GM21447 (cell line): Measurements from ENCODE around the gene RMND1.
"Not testable (repeated sequence)": the region's sequence is repeated elsewhere in the genome, so short reads cannot be mapped to it uniquely, and the experiment has no call there.

ENCODE experiments used
- ATAC-seq: cut with Tn5 transposase; IDR thresholded peaks from one replicate; pipeline ENCODE4 v1.9.1; 2021; ENCODE audit not compliant: unreplicated experiment

RMND1 gene

DNA sequence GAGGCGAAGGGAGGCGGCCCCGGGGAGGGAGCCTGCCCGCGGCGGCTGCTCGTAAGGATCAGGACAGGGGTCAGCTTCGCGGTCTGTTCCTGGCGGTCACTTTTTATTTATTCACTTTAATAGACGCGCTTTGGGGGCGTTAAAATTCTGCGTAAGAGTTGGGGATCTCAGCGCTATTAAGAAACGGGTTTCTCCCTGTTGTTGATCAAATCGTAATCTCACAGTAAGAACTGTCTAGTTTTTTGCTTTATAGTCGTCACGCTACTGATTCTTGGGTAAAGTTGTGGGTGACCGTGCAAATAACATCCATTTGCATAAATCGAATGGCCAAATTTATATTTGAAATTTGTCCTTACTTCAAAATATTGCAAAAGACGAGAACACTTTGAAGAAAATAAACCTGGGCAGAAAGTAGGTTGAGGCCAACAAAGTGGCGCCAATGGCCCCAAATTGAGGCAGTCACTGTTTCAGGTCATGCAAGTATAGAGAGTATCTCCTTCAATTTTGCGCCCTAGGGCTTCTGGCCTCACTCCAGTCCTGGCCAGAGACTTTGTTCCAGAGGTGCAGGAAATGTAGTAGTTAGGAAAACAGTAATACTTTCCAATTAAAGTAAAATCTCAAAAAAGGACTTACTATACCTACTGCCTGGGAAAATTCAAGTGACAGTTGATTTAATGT, 963 bp upstream of the RMND1 start:
- ATAC-seq = no peak

DNA sequence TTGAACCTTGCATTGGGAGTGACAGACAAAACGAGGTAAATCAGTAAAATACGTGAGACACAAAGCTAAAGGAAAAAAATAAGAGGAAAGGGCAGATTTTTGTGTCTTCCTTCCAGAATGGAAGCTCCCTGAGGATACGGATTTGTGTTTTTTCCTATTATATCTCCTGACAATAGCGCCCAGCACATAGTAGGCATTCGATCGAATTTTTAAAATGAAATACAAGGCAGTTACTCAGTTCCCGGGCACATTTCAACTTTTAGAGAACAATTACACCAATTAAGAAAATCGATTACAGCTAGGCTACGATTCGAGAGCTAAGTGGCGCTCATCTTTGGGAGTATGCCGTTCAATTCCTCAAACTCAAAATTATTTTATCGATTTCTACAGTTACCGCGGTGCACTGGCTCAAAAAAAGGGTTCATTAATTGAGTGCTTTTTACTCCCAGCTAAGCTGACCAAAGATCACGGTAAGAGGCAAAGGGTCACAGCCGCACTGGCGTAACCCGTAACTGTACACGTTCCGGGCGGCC, 443 bp downstream of the RMND1 start:
- no peak for ATAC-seq

DNA sequence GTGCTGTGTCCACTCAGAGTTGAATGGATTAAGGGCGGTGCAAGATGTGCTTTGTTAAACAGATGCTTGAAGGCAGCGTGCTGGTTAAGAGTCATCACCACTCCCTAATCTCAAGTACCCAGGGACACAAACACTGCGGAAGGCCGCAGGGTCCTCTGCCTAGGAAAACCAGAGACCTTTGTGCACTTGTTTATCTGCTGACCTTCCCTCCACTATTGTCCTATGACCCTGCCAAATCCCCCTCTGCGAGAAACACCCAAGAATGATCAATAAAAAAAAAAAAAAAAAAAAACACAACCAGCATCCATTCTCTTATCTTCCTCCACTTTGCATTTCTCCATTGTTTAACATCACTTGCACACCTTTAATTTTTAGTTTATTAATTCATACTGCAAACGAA, 998 bp downstream of the RMND1 start:
- not testable (repeated sequence) for ATAC-seq

DNA sequence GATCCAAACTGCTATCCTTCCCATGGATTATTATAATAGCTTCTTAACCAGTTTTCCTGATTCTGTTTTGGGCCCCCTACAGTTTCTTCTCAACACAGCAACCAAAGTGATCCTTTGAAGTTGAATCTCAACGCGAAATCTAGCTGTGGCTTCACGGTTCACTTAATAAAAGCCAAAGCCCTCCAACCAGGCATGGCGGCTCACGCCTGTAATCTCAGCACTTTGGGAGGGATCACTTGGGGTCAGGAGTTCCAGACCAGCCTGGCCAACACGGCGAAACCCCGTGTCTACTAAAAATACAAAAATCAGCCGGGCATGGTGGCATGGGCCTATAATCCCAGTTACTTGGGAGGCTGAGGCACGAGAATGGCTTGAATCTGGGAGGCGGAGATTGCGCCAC, 3.3 kb downstream of the RMND1 start:
- no peak for ATAC-seq

DNA sequence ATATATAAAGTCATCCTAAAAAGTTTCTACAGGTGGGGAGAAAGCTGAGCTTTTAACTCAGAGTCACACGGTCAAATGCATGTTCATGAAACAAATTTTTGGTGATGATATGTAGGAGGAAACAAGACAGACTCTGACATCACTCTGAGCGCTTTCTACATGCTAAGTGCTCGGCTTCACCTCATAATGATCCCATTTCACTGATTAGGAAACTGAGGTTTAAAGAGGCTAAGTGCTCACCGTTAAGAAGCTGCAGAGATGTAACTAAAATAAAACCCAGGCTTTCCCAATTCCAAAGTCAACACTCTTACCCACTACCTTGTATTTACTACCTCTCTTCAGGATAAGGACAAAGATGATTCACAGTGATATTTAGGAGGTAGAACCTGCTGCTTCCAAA, 4.7 kb downstream of the RMND1 start:
- no peak for ATAC-seq

DNA sequence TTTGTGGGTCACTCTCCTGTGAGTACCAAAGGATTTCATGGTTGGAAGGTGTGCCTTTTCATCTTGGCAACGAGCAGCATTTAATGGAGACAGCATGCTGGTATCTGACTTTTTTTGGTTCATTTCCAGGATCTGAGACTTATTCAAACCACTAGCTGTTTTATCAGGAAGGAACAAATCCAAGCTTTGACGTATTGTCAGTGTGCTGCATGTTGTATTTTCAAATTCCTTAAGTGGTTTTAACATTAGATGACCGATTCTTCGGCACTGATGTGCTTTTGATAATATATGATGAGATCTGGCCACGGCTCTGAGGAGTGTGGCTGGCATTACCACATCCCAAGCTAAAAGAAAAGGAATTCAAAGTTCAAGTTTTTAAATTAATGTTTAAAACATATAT, 6.4 kb downstream of the RMND1 start:
- no peak for ATAC-seq

DNA sequence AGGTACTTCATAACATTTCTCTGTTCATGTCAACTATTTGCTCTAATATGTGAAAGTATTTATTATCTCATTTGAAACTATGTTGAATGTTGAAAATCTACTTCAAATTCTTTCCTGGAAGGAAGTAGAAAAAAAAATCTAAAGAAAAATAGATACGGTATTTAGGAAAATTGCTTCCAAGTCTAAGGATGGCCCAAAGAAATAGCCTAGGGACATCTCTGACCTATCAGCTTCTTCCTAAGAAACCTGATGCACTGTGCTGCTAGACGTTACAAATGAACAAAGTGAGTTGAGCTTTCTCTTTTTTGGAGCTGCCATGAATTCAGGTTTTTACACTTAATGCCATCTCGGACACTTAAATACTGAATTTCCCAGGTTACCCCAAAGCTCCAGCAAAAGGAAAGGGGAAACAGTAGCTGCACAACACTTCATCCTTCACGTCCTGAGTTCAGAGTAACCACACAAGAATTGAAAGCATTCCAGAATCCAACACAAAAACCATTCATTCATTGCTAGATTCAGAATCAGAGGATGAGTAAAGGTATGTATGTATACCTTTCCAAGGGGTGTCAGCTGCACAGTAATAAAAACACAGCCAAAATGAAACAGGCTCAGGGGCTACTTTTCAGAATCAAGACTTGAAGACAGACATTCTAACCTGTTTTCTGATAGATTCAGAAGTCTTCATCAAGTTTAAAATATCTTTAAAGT, 7.9 kb downstream of the RMND1 start:
- ATAC-seq = no peak

DNA sequence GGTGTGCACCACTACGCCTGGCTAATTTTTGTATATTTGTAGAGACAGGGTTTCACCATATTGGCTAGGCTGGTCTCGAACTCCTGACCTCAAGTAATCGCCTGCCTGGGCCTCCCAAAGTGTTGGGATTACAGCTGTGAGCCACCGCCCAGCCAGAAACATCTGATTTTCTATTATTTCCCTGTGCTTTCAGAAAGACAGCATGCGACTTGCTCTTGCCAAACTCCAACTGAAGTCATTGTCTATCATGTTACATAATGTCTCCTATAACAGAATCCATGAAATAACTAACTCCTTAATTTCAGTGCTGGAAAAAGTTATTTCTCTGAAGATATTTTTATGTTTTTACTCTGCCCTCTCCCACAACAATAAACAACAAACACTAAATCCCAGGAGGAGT, 8.5 kb downstream of the RMND1 start:
- no peak for ATAC-seq

DNA sequence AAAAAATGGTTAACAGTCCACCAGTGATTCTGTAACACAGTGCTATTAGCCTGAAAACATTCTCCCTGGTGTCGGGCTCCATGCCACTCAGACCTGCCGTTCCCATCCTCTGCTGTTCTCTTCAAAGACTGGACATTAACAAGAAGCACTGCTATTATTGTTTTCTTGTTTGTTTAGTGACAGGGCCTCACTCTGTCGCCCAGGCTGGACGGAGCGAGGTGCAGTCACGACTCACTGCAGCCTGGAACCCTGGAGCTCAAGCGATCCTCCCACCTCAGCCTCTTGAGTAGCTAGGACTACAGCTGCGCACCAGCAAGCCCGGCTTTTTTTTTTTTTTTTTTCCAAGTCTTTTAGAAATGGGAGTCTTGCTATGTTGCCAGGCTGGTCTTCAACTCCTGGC, 9.6 kb downstream of the RMND1 start:
- no peak for ATAC-seq

DNA sequence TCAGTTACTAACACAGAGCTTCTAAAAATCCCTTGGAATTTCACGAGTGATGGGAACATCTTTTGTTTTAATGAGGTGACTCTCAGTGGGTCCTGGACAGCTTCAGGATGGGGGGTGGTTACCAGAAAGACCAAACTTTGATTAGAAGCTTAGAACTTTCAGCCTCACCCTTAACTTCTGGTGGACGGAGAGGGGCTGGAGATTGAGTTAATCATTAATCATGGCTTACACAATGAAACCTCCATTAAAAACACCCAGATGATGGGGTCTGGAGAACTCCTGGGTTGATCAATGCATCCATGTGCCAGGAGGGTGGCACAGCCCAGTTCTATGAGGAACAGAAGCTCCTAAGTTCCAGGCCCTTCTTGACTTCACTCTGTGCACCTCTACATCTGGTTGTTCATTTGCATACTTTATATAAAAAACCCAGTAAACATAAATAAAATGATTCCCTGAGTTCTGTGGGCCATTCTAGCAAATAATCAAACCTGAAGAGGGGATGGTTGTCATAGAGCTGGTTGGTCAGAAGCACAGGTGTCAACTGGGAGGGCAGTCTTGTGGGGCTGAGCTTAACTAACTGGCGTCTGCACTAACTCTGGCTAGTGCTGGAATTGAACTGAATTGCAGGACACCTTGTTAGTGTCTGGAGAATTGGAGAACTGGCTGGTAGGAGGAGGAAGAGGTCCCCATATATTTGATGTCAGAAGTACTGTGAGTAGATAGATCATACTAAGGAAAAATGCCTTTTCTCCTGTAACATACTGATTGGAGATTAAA, 10.3 kb downstream of the RMND1 start:
- ATAC-seq = no peak

DNA sequence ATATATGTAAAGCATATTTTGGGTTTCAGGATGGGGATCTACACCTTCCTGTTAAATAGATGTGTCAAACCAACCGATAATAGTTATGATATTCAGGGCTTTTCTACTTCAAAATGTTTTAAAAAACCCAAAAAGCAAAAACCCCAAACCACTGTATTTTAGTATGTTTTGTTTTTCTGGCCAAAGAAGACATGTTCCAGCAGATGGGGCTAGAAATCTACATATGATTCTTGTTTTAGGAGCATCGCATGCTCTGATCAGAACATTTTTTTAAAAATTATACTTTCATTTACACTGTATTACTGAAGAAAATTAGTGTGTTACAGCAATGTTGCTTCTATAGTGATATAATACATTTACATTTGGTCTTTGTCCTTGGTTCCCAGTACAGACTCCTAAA, 11.0 kb downstream of the RMND1 start:
- ATAC-seq = peak; percentile 36

DNA sequence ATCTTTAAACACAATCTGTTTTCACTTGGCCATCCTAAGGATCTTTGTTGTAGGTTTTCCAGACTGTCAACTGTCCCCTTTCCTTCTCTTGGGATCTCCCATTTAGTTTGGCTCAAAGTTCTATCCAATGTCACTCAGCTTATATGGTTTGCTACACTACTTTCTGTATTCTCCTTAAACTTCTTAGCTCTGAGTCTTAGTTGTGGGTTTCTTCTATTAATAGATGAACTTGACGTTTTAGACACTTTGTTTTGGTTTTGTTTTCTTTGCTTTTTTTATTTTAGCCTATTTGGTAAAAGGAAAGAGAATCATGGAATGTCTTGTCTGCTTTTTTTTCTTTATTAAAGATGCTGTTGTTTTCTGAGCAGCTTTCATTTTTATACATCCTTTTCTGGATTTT, 11.4 kb downstream of the RMND1 start:
- ATAC-seq = peak; percentile 58

DNA sequence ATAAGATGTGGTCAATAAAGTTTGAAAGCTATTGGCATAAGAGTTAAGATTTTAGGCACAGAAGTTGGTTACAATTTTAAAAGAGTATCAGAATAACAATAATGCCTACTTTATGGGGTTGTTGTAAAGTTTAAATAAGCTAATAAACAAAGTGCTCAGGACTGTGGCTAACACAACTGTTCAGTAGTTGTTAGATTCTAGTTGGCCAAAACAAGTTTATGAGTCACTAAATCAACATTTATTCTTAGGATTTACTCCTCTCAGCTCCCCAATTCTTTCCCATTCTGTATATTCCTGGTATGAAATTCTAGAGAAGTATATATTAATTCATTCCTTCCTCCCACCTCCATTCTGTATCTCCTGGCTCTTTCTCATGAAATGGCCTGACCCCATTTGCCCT, 14.5 kb downstream of the RMND1 start:
- ATAC-seq = no peak

DNA sequence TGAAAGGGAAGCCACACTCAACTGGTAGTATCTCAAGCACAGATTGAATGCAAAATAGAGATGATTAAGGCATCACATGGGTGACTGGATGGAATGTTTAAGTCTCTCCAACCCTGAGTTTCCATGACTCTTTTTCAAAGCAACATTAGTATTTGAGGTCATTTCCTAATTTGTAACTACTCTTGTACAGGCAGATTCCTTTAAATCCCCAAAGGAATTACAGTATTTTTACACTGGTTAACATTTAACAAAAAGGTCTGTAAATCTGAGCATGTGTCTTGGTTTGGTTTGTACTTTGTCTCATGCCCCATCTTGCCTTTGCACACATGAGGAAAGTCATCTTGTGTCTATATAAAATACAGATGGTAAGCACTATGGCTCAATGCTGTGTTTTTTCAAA, 15.1 kb downstream of the RMND1 start:
- ATAC-seq = no peak

DNA sequence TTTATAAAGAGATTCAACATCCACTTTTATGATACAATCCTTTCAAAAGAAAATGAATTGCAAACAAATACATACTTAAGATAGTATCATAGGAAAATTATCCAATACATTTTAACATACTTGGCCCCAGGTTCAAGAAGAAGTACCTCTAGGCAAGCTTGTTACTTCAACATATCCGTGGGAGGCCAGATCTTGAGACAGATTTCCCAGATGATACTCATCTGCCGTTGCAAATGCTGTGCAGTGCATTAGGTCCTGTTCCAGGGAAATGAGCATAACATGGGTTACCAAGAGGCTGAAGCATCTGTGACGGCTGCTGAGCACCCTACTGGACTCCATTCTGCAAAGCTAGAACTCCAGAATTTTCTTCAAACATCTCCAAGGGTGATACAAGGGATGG, 15.6 kb downstream of the RMND1 start:
- no peak for ATAC-seq

DNA sequence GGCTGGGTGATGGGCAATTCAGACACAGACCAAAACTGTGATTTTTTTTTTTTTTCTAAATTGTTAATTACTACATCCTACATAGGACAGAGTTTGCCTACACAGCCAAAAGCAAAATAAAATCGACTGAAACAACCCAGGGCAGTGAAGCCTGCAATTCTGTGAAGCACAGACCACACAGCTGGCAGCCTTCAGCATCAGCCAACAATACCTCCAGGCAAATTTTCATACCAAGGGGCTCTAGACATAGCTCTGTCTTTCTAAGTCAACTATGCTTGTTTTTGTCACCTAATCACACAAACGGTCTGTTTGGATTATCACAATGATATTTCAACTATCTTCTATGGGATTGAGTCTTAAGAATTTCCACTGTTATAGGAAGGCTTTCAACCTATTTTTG, 17.6 kb downstream of the RMND1 start:
- peak; percentile 51 for ATAC-seq

DNA sequence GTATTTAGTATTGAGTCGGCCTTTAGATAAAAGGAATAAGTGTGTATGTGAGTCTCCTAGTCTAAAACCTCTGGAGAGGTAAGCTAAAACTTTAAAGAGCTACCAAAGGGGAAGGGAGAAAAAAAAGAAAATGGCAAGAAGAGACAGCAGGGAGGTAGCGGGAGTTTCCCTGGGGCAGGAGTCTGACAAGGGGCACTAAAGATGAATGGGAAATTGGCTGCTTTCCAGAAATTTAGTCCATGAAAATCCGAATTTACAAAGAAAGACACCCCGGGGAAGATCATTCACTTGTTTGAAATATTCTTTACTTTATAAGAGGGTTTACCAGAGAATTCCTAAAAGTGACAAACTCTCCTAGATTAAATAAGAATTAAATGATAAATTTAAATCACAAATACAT, 19.3 kb downstream of the RMND1 start:
- ATAC-seq = no peak

DNA sequence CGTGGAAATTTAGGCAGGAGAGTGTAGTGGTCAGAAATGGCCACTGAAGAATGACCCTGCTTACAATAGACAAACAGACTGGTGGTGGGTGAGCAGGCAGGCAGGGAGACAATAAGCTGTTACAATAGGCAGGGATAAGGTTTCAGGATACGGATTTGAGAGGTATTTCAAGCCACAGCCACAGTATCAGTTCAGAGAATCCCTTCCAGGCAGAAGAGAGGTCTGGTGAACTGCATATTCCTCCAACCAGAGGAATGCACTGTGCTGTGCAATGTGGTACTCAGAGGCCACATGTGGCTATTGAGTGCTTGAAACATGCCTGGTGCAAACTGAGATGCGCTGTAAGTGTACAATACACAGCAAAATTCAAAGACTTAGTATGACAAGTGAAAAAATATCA, 20.6 kb downstream of the RMND1 start:
- ATAC-seq = no peak

DNA sequence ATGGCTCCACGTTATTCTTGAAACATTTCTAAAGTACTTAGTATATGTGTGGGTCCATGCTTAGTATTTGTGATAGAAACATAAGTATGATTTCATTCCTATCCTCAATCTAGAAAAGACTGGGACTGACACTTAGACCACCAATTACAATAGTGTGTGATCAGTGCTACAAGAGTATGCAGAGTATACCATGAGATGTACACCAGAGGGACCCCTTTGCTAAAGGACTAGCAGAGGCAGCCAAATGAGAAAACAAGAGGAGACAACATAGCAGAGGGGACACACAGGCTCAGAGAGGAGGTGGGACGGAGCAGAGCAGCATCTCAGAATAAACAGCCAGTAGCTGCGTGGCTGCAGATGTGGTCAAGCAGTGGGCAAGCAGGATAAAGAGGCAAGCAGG, 21.0 kb downstream of the RMND1 start:
- ATAC-seq = no peak

DNA sequence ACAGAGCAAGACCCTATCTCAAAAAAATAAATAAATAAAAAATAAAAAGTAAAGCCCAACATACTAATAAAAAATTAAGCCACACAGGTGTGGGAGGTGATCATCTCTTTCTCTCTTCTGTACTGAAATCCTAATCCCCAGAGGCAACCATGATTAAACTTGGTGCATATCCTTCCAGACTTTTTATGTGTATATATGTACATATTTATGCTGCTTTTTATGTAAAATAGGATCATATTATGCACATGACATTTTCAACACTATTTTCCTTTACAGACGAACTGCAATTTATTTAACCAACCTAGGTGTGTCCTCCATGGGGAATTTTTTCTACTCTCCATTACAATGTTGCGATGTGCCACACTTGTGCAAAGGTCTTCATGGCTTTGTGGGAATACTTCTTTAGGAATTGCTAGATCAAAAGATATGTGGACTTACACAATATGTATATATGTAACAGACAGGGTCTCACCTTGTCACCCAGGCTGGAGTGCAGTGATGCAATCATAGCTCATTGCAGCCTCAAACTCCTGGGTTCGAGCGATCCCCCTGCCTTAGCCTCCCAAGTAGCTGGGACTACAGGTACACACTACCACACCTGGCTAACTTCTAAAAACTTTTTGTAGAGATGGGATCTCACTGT, 23.7 kb downstream of the RMND1 start:
- no peak for ATAC-seq

DNA sequence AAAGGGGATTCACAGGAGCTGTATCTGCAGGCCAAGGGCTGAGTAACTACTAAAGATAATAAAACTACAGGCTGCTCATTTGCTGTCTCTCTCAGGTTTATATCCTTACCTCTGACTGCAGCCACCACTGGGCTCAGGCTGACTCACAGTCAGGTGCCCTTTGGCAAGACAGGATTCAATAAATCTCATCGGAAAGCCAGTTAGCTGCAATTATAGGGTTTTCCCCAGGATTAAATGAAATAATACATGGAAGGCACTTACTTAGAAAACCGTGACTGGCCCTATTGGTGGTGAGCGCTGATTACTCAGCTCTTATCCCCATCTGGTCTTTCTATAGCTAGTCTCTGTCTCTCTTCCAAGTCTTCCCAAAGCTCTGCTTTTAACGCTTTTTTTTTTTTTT, 26.4 kb downstream of the RMND1 start:
- ATAC-seq = no peak
